GM18858 (cell line): ENCODE data around the gene INTS6L.

ENCODE experiments used
- ATAC-seq: cut with Tn5 transposase; IDR thresholded peaks from one replicate; pipeline ENCODE4 v1.9.1; 2021; ENCODE audit not compliant: unreplicated experiment

The INTS6L gene

GRCh38 chrX:135520553-135521404, at the start of gene INTS6L:
Gene INTS6L (plus strand): TSS chrX:135520660. CDS start chrX:135520993, 333 bp downstream.
- peak; percentile 90 for ATAC-seq

- no peak for ATAC-seq
These were observed 44.1 kb upstream of the INTS6L start for GRCh38 chrX:135476378-135476777.

DNA sequence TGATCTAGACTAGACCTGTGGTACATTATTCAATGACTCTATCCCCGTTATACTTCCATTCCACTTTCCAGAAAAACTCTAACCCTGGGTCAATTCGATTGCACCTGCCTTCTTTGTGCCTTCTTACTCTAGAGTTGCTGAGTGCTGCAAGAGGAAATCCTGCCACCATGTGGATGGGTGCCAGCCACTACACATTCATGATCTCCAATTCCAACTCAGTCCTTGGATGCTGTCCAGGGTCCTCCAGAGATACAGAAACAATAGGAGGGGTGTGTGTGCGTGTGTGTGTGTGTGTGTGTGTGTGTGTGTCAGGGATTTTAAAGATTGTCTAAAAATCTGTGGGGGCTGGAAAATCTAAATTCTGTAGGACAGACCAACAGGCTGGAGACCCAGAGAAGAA, 42.9 kb upstream of the INTS6L start:
- ATAC-seq = no peak

- no peak for ATAC-seq
These were observed 40.4 kb upstream of the INTS6L start for GRCh38 chrX:135480076-135480475.

GRCh38 chrX:135481696-135482179, 38.7 kb upstream of the INTS6L start:
- no peak for ATAC-seq

DNA sequence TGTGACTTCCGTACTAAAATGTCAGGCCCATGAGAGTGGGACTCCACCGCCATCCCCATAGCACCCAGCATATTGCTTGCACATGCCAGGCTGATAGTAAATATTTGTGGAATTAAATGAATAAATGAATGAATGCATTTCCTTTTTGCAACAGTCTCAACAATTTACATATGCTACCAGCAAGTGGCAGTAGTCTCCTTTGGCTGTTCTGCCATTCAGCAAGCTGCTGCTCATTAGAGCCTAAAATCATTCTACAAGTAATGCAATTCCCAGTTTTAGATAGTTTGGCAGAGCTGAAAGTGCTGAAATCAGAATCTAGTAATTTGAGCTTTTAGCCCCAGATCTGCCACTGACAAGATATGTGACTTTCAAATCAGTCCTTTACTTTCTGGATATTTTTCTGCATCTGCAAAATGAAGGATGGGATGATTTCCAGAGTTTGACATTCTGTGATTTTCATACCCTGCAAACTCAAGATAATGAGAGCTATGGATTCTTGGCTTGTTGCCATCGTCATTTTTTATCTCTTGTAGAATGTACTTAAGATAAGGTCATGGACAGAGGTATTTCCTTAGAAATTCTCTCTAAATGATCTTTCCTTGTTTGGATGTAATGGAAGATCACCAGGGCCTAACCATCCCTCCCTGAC, 35.7 kb upstream of the INTS6L start:
- ATAC-seq = no peak

DNA sequence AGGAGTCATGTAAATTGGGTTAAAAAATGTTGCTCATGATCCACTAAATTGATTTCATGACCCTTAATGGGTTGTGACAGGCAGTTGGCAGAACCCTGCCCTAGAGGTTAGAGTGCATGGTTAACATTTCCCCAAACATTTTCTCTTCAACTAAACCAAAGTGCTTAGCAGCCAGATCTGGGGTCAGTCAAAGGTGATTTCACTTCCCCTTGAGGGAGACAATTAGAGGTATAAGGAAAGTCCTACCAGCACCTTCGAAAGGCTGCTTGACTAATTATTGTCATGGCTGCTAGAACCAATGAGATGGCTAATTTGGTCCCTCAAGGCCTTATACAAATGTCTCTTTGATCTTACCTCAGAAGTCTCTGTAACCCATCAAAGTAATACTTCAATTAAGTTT, 30.9 kb upstream of the INTS6L start:
- ATAC-seq = peak; percentile 76

GRCh38 chrX:135490979-135491514, 29.4 kb upstream of the INTS6L start:
- no peak for ATAC-seq

- no peak for ATAC-seq
These were observed 26.0 kb upstream of the INTS6L start for GRCh38 chrX:135494453-135494852.

DNA sequence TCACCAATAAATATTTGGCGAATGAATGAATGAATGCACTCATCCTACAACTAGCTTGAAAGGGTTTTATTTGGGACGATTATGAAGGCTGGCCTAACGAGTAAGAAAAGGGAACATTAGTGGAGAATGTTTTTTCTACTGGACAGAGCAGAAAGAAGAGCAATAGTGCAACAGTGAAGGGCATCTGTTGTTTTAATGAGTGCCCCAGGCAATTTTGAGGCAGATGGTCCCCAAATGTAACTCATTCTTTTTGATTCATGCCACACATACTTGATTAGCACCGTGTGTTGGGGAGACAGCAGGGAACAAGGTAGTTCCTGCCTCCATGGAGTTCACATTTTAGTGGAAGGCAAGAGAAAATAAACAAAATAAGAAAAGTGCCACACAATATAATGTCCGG, 22.7 kb upstream of the INTS6L start:
- ATAC-seq = no peak

GRCh38 chrX:135498236-135498635, 22.2 kb upstream of the INTS6L start:
- ATAC-seq = no peak

DNA sequence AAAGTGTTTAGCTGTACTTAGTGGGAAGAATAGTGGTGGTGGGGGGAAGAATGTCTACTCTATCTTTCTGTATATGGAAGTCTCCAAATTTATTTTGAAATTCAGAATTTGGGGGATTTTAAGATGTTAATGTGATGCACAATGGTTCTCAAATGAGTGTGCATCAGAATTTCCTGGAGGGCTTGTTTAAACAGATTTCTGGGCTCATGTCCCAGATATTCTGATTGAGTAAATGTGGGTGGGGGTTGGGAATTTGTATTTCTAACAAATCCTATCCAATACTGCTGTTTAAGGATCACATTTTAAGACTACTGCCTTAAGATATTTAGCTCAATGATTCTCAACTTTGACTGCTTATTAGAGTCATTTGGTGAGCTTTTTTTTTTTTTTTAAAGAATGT, 15.1 kb upstream of the INTS6L start:
- ATAC-seq = no peak

- no peak for ATAC-seq
These were observed 10.6 kb upstream of the INTS6L start for GRCh38 chrX:135509885-135510284.

- ATAC-seq = no peak
These were observed 7.8 kb upstream of the INTS6L start for GRCh38 chrX:135512508-135513129.

DNA sequence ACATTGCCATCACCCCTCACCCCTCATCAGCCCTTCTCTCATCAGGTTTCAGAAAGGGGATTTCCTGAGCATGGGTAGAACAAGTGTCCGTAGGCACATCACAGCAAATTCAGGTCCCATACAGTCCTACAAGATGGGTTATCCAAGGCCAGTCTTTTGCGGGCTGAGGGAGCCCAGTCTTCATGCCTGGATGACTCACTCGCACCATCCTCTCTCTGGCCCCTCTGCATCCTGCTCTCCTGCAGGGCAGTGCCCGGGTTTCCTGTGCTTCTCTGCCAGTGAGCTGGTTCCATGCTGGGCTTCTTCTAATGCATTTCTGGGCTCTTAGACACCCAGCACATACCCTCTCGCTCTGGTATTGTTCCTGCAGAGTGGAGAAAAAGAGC, 7.3 kb upstream of the INTS6L start:
- ATAC-seq = no peak

DNA sequence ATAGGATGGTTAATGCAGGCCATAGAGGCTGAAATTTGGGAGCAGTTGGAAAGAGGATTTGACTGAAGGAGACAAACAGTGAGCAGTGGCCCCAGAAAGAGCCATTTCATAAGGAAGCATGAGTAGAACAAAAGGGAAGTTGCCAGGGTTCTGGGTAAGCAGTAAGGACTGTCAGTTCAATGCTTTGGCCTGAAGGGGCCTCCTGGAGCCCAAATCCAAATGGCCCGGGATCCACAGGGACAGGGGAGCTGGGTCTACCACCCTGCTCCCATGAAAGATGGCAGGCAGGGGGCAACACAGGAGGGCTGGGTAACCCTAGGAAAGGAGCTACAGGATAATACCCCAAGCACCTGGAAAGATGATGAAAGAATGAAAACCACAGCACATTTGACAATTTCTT, 4.1 kb upstream of the INTS6L start:
- ATAC-seq = no peak

DNA sequence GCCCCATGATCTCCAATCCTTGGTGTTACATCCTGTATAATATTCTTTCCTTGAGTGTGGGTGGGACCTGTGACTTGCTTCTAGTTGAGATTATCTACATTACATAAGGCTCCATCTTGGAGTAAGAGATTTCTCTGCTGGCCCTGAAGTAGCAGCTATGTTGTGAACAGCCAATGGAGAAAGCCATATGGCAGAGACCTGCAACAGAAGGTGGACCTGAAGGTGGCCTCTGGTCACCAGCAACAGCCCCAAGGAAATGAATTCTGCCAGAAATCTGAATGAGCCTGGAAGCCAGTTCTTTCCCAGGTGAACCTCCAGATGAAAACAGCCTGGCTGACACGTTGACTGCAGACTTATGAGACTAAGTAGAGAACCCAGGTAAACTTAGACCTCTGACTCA, 2.3 kb upstream of the INTS6L start:
- ATAC-seq = no peak

DNA sequence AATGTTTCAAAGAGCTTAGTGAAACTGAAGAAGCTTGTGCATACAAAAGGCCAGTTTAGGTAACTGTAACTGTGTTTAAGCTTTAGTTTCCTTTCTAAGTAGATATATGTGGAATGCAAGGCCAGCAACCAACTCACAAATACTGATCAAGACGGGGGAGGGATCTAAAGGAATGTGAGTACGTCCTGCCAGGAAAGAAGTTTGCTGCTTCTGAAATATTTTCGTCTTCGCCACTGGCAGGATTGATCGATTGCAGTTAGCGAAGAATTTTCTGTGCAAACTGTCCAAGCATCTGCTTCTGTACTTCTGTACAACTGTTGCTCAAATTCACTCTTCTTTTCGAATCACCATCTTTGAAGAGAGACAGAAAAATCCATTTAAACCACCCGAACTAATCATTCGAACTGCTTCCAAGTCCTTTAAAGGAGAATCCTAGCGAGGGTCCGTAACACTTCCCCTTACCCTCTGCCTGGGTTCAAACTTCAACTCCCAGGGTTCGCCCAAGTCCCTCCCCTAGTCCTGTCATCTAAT, 373 bp upstream of the INTS6L start:
- ATAC-seq = no peak

DNA sequence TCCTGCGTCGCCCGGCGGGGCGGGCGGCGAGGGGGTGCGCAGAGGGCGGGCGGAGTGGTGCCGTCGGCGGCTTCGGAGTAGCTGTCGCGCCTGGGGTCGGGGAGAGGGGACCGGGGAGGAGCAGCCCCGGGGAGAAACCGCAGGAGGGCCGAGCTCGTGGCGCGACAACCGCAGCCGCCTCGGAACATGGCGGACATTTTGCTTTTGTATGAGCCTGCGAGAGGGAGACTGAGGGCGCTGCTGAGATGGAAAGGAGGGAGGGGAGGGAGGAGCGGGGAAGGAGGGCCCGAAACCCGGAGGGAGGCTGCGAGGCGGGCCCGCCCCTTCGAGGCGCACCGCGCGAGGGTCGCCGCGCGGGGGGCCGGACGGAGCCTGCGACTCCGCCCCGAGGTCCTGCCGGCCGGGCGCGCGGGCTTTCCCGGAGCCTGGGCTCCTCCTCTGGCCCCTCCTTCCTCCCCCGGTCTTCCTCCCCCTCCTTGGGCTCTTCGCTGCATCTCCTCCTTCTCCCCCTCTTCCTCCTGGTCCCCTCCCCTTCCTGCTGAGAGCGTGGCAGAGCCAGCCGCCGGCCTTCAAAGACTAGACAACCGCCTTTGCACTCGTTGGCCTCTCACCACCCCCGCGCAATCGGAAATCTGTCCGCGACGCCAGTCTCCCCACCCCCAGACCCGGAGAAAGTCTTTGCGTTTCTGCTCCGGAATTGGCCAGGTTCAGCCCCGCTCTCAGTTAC, 1.1 kb downstream of the INTS6L start:
- peak; percentile 30 for ATAC-seq

- no peak for ATAC-seq
These were observed 1.7 kb downstream of the INTS6L start for GRCh38 chrX:135522132-135522530.
